OCI-M1 (cell line): ENCODE data around the gene METTL5.
"Not testable (repeated sequence)": the region's sequence is repeated elsewhere in the genome, so short reads cannot be mapped to it uniquely, and the experiment has no call there.

Source experiments
- DNase-seq: peaks from one replicate; lab custom pipeline; 2025; lab: John Stamatoyannopoulos, UW

METTL5 gene

GRCh38 chr2:169828141-169828811, 3.6 kb upstream of the METTL5 start:
- DNase-seq, result peak; percentile 81

- peak; percentile 95 for DNase-seq
Observed at GRCh38 chr2:169827272-169828140, 2.8 kb upstream of the METTL5 start, which contains the start of gene UBR3. TSS of gene UBR3 (plus strand) at chr2:169827454. CDS start at chr2:169827508, 54 bp downstream.

GRCh38 chr2:169823996-169824372, 721 bp downstream of the METTL5 start:
- no peak for DNase-seq

GRCh38 chr2:169822785-169823392, 1.8 kb downstream of the METTL5 start:
- no peak for DNase-seq

- no peak for DNase-seq
Observed at GRCh38 chr2:169822036-169822435, 2.7 kb downstream of the METTL5 start.

- not testable (repeated sequence) for DNase-seq
Observed at GRCh38 chr2:169820101-169820500, 4.6 kb downstream of the METTL5 start.

GRCh38 chr2:169819106-169819505, 5.6 kb downstream of the METTL5 start:
- peak; percentile 14 for DNase-seq

- DNase-seq, result no peak
Observed at GRCh38 chr2:169818241-169818640, 6.5 kb downstream of the METTL5 start.

GRCh38 chr2:169817369-169817768, 7.3 kb downstream of the METTL5 start:
- not testable (repeated sequence) for DNase-seq

GRCh38 chr2:169816961-169817360, 7.7 kb downstream of the METTL5 start:
- not testable (repeated sequence) for DNase-seq

- DNase-seq, result no peak
Observed at GRCh38 chr2:169815849-169816248, 8.9 kb downstream of the METTL5 start.

GRCh38 chr2:169808221-169808620, 16.5 kb downstream of the METTL5 start:
- no peak for DNase-seq

- DNase-seq, result no peak
Observed at GRCh38 chr2:169806586-169806985, 18.1 kb downstream of the METTL5 start.

- no peak for DNase-seq
Observed at GRCh38 chr2:169803480-169803879, 21.2 kb downstream of the METTL5 start.

GRCh38 chr2:169798718-169799592, 25.8 kb downstream of the METTL5 start, which contains the start of gene SSB:
TSS of gene SSB (plus strand) at chr2:169798871. CDS start at chr2:169800961, 2,090 bp downstream.
- DNase-seq, result peak; percentile 95

GRCh38 chr2:169798397-169798717, 26.3 kb downstream of the METTL5 start:
- DNase-seq, result no peak

- DNase-seq, result no peak
Observed at GRCh38 chr2:169797601-169798000, 27.1 kb downstream of the METTL5 start.

GRCh38 chr2:169796441-169796840, 28.3 kb downstream of the METTL5 start:
- no peak for DNase-seq

- no peak for DNase-seq
Observed at GRCh38 chr2:169795181-169795580, 29.5 kb downstream of the METTL5 start.

GRCh38 chr2:169790581-169790980, 34.1 kb downstream of the METTL5 start:
- DNase-seq, result no peak

GRCh38 chr2:169782513-169782912, 42.2 kb downstream of the METTL5 start:
- no peak for DNase-seq
